Dendritic cell treated with granulocyte-macrophage colony-stimulating factor and Interleukin-4, amounts not matched to agents 40 ng/mL and 50 ng/mL, for 4 days (primary cell): ENCODE data around the gene BCL2L12.

Experiments
- H3K27ac Mint-ChIP-seq: one replicate; pipeline ENCODE4 v1.8.0; 2022; ENCODE audit warnings: mild to moderate bottlenecking, mixed read lengths
- H3K27me3 Mint-ChIP-seq: one replicate; pipeline ENCODE4 v1.8.0; 2022; ENCODE audit warnings: mild to moderate bottlenecking, mixed read lengths
- H3K36me3 Mint-ChIP-seq: one replicate; pipeline ENCODE4 v1.8.0; 2022; ENCODE audit warnings: low read depth, mixed read lengths
- H3K4me1 Mint-ChIP-seq: one replicate; pipeline ENCODE4 v1.8.0; 2022; ENCODE audit warnings: low read depth, mixed read lengths
- H3K4me3 Mint-ChIP-seq: one replicate; pipeline ENCODE4 v1.8.0; 2022; ENCODE audit warnings: mild to moderate bottlenecking, moderate library complexity, mixed read lengths
- H3K9me3 Mint-ChIP-seq: one replicate; pipeline ENCODE4 v1.8.0; 2022; ENCODE audit warnings: mixed read lengths
- intact Hi-C: fragments of 100-400 bp; cut with micrococcal nuclease; formaldehyde crosslinking; loops from one replicate; pipeline ENCODE4 v1.15.0; 2022

Gene BCL2L12

GRCh38 chr19:49689133-49690078 is 23.7 kb downstream of the BCL2L12 start, which contains the start of gene ADM5:
Gene ADM5, plus strand, starts transcription at chr19:49689594. Its CDS starts 244 bp downstream, at chr19:49689838.
- peak within 1 kb of the TSS; percentile 52 for H3K4me3 Mint-ChIP-seq
- intact Hi-C loops: no loop called here
- H3K27me3 Mint-ChIP-seq: peaks cover 54% of the 10 kb centered on the region
- H3K36me3 Mint-ChIP-seq: peaks cover 52% of the 10 kb centered on the region
- peak within 1 kb of the TSS; percentile 61 for H3K27ac Mint-ChIP-seq
- no peaks in the 10 kb centered on the region for H3K9me3 Mint-ChIP-seq
- peaks cover 47% of the 10 kb centered on the region for H3K4me1 Mint-ChIP-seq

GRCh38 chr19:49690079-49690655 is 24.4 kb downstream of the BCL2L12 start:
- no peaks in the 10 kb centered on the region for H3K9me3 Mint-ChIP-seq
- intact Hi-C loops: no loop called here
- H3K4me3 Mint-ChIP-seq: peak overlapping the region; percentile 52
- H3K36me3 Mint-ChIP-seq: peaks cover 44% of the 10 kb centered on the region
- H3K27me3 Mint-ChIP-seq: peaks cover 58% of the 10 kb centered on the region
- H3K27ac Mint-ChIP-seq: peak overlapping the region; percentile 57
- peaks cover 47% of the 10 kb centered on the region for H3K4me1 Mint-ChIP-seq

GRCh38 chr19:49690656-49691242 is 25.0 kb downstream of the BCL2L12 start, which contains the start of gene CPT1C:
Gene CPT1C, plus strand, starts transcription at chr19:49691116. Its CDS starts 1,137 bp downstream, at chr19:49692253.
- peak within 1 kb of the TSS; percentile 57 for H3K27ac Mint-ChIP-seq
- intact Hi-C loops: no loop called here
- H3K4me3 Mint-ChIP-seq: peak within 1 kb of the TSS; percentile 52
- H3K36me3 Mint-ChIP-seq: peaks cover 38% of the 10 kb centered on the region
- H3K27me3 Mint-ChIP-seq: peaks cover 58% of the 10 kb centered on the region
- H3K9me3 Mint-ChIP-seq: no peaks in the 10 kb centered on the region
- peaks cover 47% of the 10 kb centered on the region for H3K4me1 Mint-ChIP-seq

GRCh38 chr19:49691243-49692146 is 25.8 kb downstream of the BCL2L12 start:
- peaks cover 47% of the 10 kb centered on the region for H3K4me1 Mint-ChIP-seq
- intact Hi-C loops: no loop called here
- H3K27me3 Mint-ChIP-seq: peaks cover 58% of the 10 kb centered on the region
- no peak overlapping the region for H3K27ac Mint-ChIP-seq
- peak overlapping the region; percentile 52 for H3K4me3 Mint-ChIP-seq
- H3K36me3 Mint-ChIP-seq: peaks cover 31% of the 10 kb centered on the region
- no peaks in the 10 kb centered on the region for H3K9me3 Mint-ChIP-seq

- no peak overlapping the region for H3K4me3 Mint-ChIP-seq
- peaks cover 42% of the 10 kb centered on the region for H3K4me1 Mint-ChIP-seq
- no peak overlapping the region for H3K27ac Mint-ChIP-seq
- peaks cover 24% of the 10 kb centered on the region for H3K36me3 Mint-ChIP-seq
- H3K27me3 Mint-ChIP-seq: peaks cover 58% of the 10 kb centered on the region
- no peaks in the 10 kb centered on the region for H3K9me3 Mint-ChIP-seq
- intact Hi-C loops: no loop called here
Measured at GRCh38 chr19:49692147-49692506, 26.4 kb downstream of the BCL2L12 start.

GRCh38 chr19:49696115-49696514 is 30.4 kb downstream of the BCL2L12 start:
- Mint-ChIP-seq H3K4me3 (no peak overlapping the region), H3K27me3 (peaks cover 55% of the 10 kb centered on the region), H3K9me3 (no peaks in the 10 kb centered on the region), H3K36me3 (no peaks in the 10 kb centered on the region), H3K4me1 (peaks cover 4% of the 10 kb centered on the region), H3K27ac (no peak overlapping the region)
- intact Hi-C loops: no loop called here

GRCh38 chr19:49696865-49697264 is 31.1 kb downstream of the BCL2L12 start:
- Mint-ChIP-seq H3K4me1 (no peaks in the 10 kb centered on the region), H3K36me3 (no peaks in the 10 kb centered on the region), H3K27me3 (peaks cover 52% of the 10 kb centered on the region), H3K4me3 (no peak overlapping the region), H3K27ac (no peak overlapping the region), H3K9me3 (no peaks in the 10 kb centered on the region)
- intact Hi-C loops: no loop called here

GRCh38 chr19:49699364-49699763 is 33.6 kb downstream of the BCL2L12 start:
- H3K9me3 Mint-ChIP-seq: no peaks in the 10 kb centered on the region

GRCh38 chr19:49700563-49700962 is 34.8 kb downstream of the BCL2L12 start:
- intact Hi-C loops: no loop called here
- H3K36me3 Mint-ChIP-seq: no peaks in the 10 kb centered on the region
- H3K9me3 Mint-ChIP-seq: no peaks in the 10 kb centered on the region
- H3K4me1 Mint-ChIP-seq: peaks cover 10% of the 10 kb centered on the region
- no peak overlapping the region for H3K4me3 Mint-ChIP-seq
- no peak overlapping the region for H3K27ac Mint-ChIP-seq
- peaks cover 32% of the 10 kb centered on the region for H3K27me3 Mint-ChIP-seq

More at GRCh38 chr19:49699364-49699763, 33.6 kb downstream of the BCL2L12 start:
- H3K36me3 Mint-ChIP-seq: no peaks in the 10 kb centered on the region
- H3K4me3 Mint-ChIP-seq: no peak overlapping the region
- intact Hi-C loops: no loop called here
- H3K27ac Mint-ChIP-seq: no peak overlapping the region
- peaks cover 35% of the 10 kb centered on the region for H3K27me3 Mint-ChIP-seq
- peaks cover 10% of the 10 kb centered on the region for H3K4me1 Mint-ChIP-seq

GRCh38 chr19:49701271-49701786 is 35.6 kb downstream of the BCL2L12 start:
- Mint-ChIP-seq H3K9me3 (no peaks in the 10 kb centered on the region), H3K27ac (no peak overlapping the region), H3K27me3 (peaks cover 32% of the 10 kb centered on the region), H3K4me3 (no peak overlapping the region), H3K36me3 (no peaks in the 10 kb centered on the region), H3K4me1 (peaks cover 10% of the 10 kb centered on the region)
- intact Hi-C loops: no loop called here

- H3K4me3 Mint-ChIP-seq: no peak overlapping the region
- H3K4me1 Mint-ChIP-seq: peaks cover 10% of the 10 kb centered on the region
- H3K36me3 Mint-ChIP-seq: no peaks in the 10 kb centered on the region
- H3K9me3 Mint-ChIP-seq: no peaks in the 10 kb centered on the region
- no peak overlapping the region for H3K27ac Mint-ChIP-seq
- intact Hi-C loops: no loop called here
- peaks cover 31% of the 10 kb centered on the region for H3K27me3 Mint-ChIP-seq
Measured at GRCh38 chr19:49704888-49705642, 39.3 kb downstream of the BCL2L12 start.

- Mint-ChIP-seq H3K36me3 (no peaks in the 10 kb centered on the region), H3K4me3 (no peak overlapping the region), H3K27ac (no peak overlapping the region), H3K9me3 (no peaks in the 10 kb centered on the region), H3K27me3 (peaks cover 24% of the 10 kb centered on the region), H3K4me1 (peaks cover 10% of the 10 kb centered on the region)
- intact Hi-C loops: no loop called here
Measured at GRCh38 chr19:49705919-49706318, 40.2 kb downstream of the BCL2L12 start.
